Measurements from ENCODE around the gene ST6GAL1.

The ST6GAL1 gene

DNA sequence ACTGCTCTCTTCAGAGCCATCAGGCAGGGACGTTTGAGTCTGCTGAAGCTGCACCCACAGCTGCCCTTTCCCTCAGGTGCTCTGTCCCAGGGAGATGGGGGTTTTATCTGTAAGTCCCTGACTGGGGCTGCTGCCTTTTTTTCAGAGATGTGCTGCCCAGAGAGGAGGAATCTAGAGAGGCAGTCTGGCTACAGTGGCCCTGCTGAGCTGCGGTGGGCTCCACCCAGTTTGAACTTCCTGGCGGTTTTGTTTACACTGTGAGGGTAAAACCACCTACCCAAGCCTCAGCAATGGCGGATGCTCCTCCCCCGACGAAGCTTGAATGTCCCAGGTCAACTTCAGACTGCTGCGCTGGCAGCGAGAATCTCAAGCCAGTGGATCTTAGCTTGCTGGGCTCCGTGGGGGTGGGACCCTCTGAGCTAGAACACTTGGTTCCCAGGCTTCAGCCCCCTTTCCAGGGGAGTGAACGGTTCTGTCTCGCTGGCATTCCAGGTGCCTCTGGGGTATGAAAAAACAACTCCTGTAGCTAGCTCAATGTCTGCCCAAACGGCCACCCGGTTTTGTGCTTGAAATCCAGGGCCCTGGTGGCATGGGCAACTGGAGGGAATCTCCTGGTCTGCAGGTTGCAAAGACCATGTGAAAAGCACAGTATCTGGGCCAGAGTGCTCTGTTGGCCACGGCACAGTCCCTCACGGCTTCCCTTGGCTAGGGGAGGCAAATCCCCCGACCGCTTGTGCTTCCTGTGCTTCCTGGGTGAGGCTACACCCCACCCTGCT, 21.1 kb upstream of the ST6GAL1 start:
- no peak overlapping the region for H3K4me3 ChIP-seq
- no peak overlapping the region for H3K27ac ChIP-seq
- intact Hi-C loops (cut with DNase I; ENCODE audit: low total_unique reads), result no loop called here
- H3K4me1 ChIP-seq, result no peaks in the 10 kb centered on the region
- H3K9me3 ChIP-seq, result peaks cover 0 to 5% (median 0%) of the 10 kb centered on the region in 3 donors
- TF ChIP-seq CTCF (IDR thresholded peaks at IDR 0.05), result no peak
- H3K36me3 ChIP-seq, result no peaks in the 10 kb centered on the region
- DNase-seq, result no peak
- no peaks in the 10 kb centered on the region for H3K27me3 ChIP-seq

DNA sequence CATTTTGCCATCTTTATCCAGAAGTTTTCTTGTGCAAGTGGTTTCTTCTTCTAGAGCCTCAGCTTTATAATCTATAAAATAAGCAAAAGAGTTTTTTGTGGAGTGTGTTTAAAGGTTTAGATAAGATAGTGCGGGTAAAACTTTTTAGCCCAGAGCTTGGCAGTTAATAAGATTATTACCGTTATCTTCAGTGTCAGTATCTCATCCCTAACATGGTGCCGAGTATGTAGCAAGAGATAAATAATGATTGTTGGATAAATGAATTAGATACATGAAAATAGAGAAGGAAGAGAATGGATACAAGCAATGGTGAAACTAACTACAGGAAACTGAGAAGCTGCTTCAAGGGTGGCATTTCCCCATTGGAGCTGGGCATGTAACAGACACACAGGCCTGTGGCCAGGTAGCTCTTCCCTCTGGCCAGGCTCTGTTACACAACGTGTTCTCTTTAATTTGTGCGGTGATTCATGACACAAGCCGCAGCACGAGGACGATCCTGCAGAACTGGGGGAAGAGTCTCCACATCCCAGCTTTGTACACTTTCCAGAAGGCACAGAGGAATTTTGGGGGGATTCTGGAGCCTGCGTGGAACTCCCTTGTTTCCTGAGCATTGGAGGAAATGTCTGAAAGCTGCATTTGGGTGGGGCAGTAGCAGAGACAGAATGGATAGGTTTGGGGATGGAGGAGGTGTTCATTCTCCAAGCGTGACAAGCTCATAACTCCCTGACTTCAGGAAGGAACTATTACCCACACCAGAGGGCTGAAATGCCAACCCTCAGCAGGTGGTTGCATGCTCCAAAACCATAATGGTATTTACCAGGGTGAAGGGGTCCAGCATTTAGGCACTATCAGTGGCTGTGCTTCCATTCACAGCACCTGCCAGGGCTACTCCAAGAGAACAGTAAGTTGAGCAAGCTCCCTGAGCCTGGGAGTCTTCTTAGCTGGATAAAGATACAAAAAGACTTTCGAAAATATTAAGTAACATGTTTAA, 14.2 kb upstream of the ST6GAL1 start:
- intact Hi-C loops (cut with DNase I; ENCODE audit: low total_unique reads), result no loop called here
- no peaks in the 10 kb centered on the region for H3K36me3 ChIP-seq
- DNase-seq, result no peak
- TF ChIP-seq CTCF (IDR thresholded peaks at IDR 0.05), result no peak
- H3K4me3 ChIP-seq, result no peak overlapping the region
- no peaks in the 10 kb centered on the region for H3K27me3 ChIP-seq
- no peaks in the 10 kb centered on the region for H3K4me1 ChIP-seq
- H3K27ac ChIP-seq, result no peak overlapping the region
- H3K9me3 ChIP-seq, result no peaks in the 10 kb centered on the region

GRCh38 chr3:186917512-186918312, 12.6 kb upstream of the ST6GAL1 start:
- intact Hi-C loops (cut with DNase I; ENCODE audit: low total_unique reads), result no loop called here
- no peak for DNase-seq
- Histone ChIP-seq H3K27ac (no peak overlapping the region), H3K27me3 (no peaks in the 10 kb centered on the region), H3K4me1 (no peaks in the 10 kb centered on the region), H3K36me3 (no peaks in the 10 kb centered on the region), H3K9me3 (no peaks in the 10 kb centered on the region), H3K4me3 (no peak overlapping the region)
- no peak for TF ChIP-seq CTCF (IDR thresholded peaks at IDR 0.05)

GRCh38 chr3:186920301-186920700, 10.0 kb upstream of the ST6GAL1 start:
- no peak overlapping the region for H3K4me3 ChIP-seq
- intact Hi-C loops (cut with DNase I; ENCODE audit: low total_unique reads), result no loop called here

More at GRCh38 chr3:186920301-186920700, 10.0 kb upstream of the ST6GAL1 start:
- Histone ChIP-seq H3K27me3 (no peaks in the 10 kb centered on the region), H3K27ac (no peak overlapping the region), H3K36me3 (no peaks in the 10 kb centered on the region), H3K9me3 (no peaks in the 10 kb centered on the region), H3K4me1 (no peaks in the 10 kb centered on the region)
- DNase-seq, result no peak
- no peak for TF ChIP-seq CTCF (IDR thresholded peaks at IDR 0.05)

Data from tibial artery (tissue), 4 donors.